ENCODE results near the gene ACBD4.

DNA sequence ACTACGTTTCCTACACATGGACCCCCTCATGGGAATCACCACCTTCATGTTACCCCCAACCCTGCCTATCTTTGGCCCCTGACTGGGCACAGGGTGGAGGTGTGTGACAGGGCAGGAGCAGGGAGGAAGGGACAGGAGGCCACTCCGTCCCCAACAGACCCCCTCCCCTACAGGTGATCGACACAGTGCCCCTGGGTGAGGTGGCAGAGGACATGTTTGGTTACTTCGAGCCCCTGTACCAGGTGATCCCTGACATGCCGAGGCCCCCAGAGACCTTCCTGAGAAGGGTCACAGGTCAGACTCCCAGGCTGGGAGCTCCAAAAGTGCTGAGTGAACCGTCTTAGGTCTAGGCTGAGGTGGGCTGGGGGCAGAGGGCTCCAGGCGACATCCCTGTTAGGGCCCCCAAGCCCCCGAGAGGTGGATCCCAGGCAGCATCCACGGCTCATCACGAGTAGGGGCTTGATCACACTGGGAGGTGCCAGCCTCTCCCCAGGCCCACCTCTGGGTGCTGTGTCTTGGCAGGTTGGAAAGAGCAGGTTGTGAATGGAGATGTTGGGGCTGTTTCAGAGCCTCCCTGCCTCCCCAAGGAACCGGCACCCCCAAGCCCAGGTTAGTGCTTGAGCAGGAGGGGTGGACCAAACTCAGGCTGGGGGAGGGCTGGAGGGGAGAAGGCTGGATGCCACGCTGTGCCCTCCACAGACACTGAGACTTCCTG is 1.5 kb downstream of the ACBD4 start:
- TF ChIP-seq, protein P1, sequence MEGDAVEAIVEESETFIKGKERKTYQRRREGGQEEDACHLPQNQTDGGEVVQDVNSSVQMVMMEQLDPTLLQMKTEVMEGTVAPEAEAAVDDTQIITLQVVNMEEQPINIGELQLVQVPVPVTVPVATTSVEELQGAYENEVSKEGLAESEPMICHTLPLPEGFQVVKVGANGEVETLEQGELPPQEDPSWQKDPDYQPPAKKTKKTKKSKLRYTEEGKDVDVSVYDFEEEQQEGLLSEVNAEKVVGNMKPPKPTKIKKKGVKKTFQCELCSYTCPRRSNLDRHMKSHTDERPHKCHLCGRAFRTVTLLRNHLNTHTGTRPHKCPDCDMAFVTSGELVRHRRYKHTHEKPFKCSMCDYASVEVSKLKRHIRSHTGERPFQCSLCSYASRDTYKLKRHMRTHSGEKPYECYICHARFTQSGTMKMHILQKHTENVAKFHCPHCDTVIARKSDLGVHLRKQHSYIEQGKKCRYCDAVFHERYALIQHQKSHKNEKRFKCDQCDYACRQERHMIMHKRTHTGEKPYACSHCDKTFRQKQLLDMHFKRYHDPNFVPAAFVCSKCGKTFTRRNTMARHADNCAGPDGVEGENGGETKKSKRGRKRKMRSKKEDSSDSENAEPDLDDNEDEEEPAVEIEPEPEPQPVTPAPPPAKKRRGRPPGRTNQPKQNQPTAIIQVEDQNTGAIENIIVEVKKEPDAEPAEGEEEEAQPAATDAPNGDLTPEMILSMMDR (IDR thresholded peaks at IDR 0.05 in 2 of 3, conservative IDR thresholded peaks at IDR 0.05 in 1 of 3; ENCODE audit: control insufficient read depth in 2 of 3, extremely low read depth in 1 of 3, insufficient read depth in 1 of 3, low read depth in 3 of 3, low read length in 3 of 3): no peak
- no peak for TF ChIP-seq NRF1 (conservative IDR thresholded peaks at IDR 0.05; ENCODE audit: low read depth, low read length)
- TF ChIP-seq EP300 (IDR thresholded peaks at IDR 0.05; ENCODE audit: borderline replicate concordance in 1 of 2, control insufficient read depth in 1 of 2, low read depth in 2 of 2, low read length in 2 of 2): no peak
- no peak for TF ChIP-seq MXI1 (IDR thresholded peaks at IDR 0.05; ENCODE audit: low read depth, low read length)
- TF ChIP-seq, protein P2, sequence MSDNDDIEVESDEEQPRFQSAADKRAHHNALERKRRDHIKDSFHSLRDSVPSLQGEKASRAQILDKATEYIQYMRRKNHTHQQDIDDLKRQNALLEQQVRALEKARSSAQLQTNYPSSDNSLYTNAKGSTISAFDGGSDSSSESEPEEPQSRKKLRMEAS (IDR thresholded peaks at IDR 0.05; ENCODE audit: low read depth, low read length): no peak
- no peak for TF ChIP-seq SUZ12 (IDR thresholded peaks at IDR 0.05; ENCODE audit: unreplicated experiment)

Data from GM12878 (cell line).